HG03280 (cell line): ENCODE data around the gene NPBWR2.
"Not testable (repeated sequence)": the region's sequence is repeated elsewhere in the genome, so short reads cannot be mapped to it uniquely, and the experiment has no call there.

Experiments used
- ATAC-seq: cut with Tn5 transposase; IDR thresholded peaks from one replicate; pipeline ENCODE4 v1.9.1; 2021; ENCODE audit warnings: mild to moderate bottlenecking, moderate library complexity; ENCODE audit not compliant: unreplicated experiment

Gene NPBWR2

GRCh38 chr20:64119681-64120341 is 12.4 kb upstream of the NPBWR2 start:
- ATAC-seq: no peak

- no peak for ATAC-seq
Measured at GRCh38 chr20:64119301-64119680, 11.9 kb upstream of the NPBWR2 start.

- not testable (repeated sequence) for ATAC-seq
Measured at GRCh38 chr20:64117432-64117777, 10.0 kb upstream of the NPBWR2 start.

- ATAC-seq: no peak
Measured at GRCh38 chr20:64116541-64117431, 9.4 kb upstream of the NPBWR2 start.

- ATAC-seq: no peak
Measured at GRCh38 chr20:64116016-64116415, 8.7 kb upstream of the NPBWR2 start.

GRCh38 chr20:64115171-64115911 is 8.0 kb upstream of the NPBWR2 start:
- no peak for ATAC-seq

GRCh38 chr20:64114356-64114971 is 7.1 kb upstream of the NPBWR2 start:
- ATAC-seq: no peak

- no peak for ATAC-seq
Measured at GRCh38 chr20:64113796-64114355, 6.5 kb upstream of the NPBWR2 start.

- ATAC-seq: no peak
Measured at GRCh38 chr20:64113444-64113775, 6.0 kb upstream of the NPBWR2 start.

GRCh38 chr20:64112691-64113443 is 5.5 kb upstream of the NPBWR2 start:
- ATAC-seq: no peak

GRCh38 chr20:64111841-64112641 is 4.7 kb upstream of the NPBWR2 start:
- ATAC-seq: no peak

GRCh38 chr20:64110411-64111068 is 3.2 kb upstream of the NPBWR2 start:
- ATAC-seq: no peak

- ATAC-seq: no peak
Measured at GRCh38 chr20:64109831-64110391, 2.5 kb upstream of the NPBWR2 start.

- ATAC-seq: no peak
Measured at GRCh38 chr20:64108731-64109681, 1.6 kb upstream of the NPBWR2 start.

- no peak for ATAC-seq
Measured at GRCh38 chr20:64107736-64108457, 532 bp upstream of the NPBWR2 start.

- ATAC-seq: no peak
Measured at GRCh38 chr20:64106435-64106961, 867 bp downstream of the NPBWR2 start.
